SK-N-SH treated with all-trans-retinoic acid at 6 μM for 48 hours (cell line): ENCODE data around the gene COL6A1.

Experiments
- ATAC-seq: fragments of 200-7000 bp; cut with Tn5 transposase; 3 replicates; pipeline ENCODE4 v1.9.1; 2020; ENCODE audit warnings: mild to moderate bottlenecking, moderate library complexity
- BACH2 ChIP-seq: fragments of 250-450 bp; sonication (Bioruptor Pico); IDR thresholded peaks from 2 replicates; pipeline ENCODE4 v1.9.0; 2021; ENCODE audit warnings: mild to moderate bottlenecking, borderline replicate concordance
- CSDC2 ChIP-seq: fragments of 250-450 bp; sonication (Bioruptor Pico); IDR thresholded peaks from 2 replicates; pipeline ENCODE4 v1.5.0; 2020; ENCODE audit warnings: mild to moderate bottlenecking, moderate library complexity
- ESRRG ChIP-seq: fragments of 250-450 bp; sonication (Bioruptor Pico); IDR thresholded peaks from 2 replicates; pipeline ENCODE4 v1.6.1; 2021; ENCODE audit warnings: mild to moderate bottlenecking
- GLIS3 ChIP-seq: fragments of 250-450 bp; sonication (Bioruptor Pico); IDR thresholded peaks from 2 replicates; pipeline ENCODE4 v1.5.0; 2020; ENCODE audit warnings: mild to moderate bottlenecking, moderate library complexity
- ISL1 ChIP-seq: fragments of 250-450 bp; sonication (Bioruptor Pico); IDR thresholded peaks from 2 replicates; pipeline ENCODE4 v2.1.2; 2022; ENCODE audit warnings: mild to moderate bottlenecking, moderate library complexity
- OSR1 ChIP-seq: fragments of 250-450 bp; sonication (Bioruptor Pico); IDR thresholded peaks from 2 replicates; pipeline ENCODE4 v1.8.0; 2022; ENCODE audit warnings: moderate library complexity, mild to moderate bottlenecking, inconsistent platforms
- RARB ChIP-seq: fragments of 250-450 bp; sonication (Bioruptor Pico); IDR thresholded peaks from 2 replicates; pipeline ENCODE4 v1.8.0; 2021; ENCODE audit warnings: mild to moderate bottlenecking, moderate library complexity
- SNAI2 ChIP-seq: fragments of 250-450 bp; sonication (Bioruptor Pico); IDR thresholded peaks from 2 replicates; pipeline ENCODE4 v1.5.0; 2020; ENCODE audit warnings: mild to moderate bottlenecking, moderate library complexity
- TCF4 ChIP-seq: fragments of 250-450 bp; sonication (Bioruptor Pico); IDR thresholded peaks from 2 replicates; pipeline ENCODE4 v1.8.0; 2021; ENCODE audit warnings: mild to moderate bottlenecking, moderate library complexity, borderline replicate concordance
- TOX ChIP-seq: fragments of 250-450 bp; sonication (Bioruptor Pico); IDR thresholded peaks from 2 replicates; pipeline ENCODE4 v1.8.0; 2021; ENCODE audit warnings: mild to moderate bottlenecking, moderate library complexity, borderline replicate concordance
- ZFP3 ChIP-seq: fragments of 250-450 bp; sonication (Bioruptor Pico); IDR thresholded peaks from 2 replicates; pipeline ENCODE4 v1.5.0; 2020; ENCODE audit warnings: mild to moderate bottlenecking, moderate library complexity
- ZFP30 ChIP-seq: fragments of 450-650 bp; formaldehyde crosslinking; IDR thresholded peaks from 2 replicates; pipeline ENCODE4 v1.5.0; 2022; ENCODE audit warnings: mild to moderate bottlenecking, moderate library complexity
- ZNF565 ChIP-seq: fragments of 450-650 bp; formaldehyde crosslinking; conservative IDR thresholded peaks from 2 replicates; pipeline ENCODE4 v1.5.0; 2020; ENCODE audit warnings: low read depth, mild to moderate bottlenecking, moderate library complexity
- ZNF70 ChIP-seq: fragments of 450-650 bp; formaldehyde crosslinking; IDR thresholded peaks from 2 replicates; pipeline ENCODE4 v1.5.0; 2020; ENCODE audit warnings: mild to moderate bottlenecking, moderate library complexity
- ZNF8 ChIP-seq: fragments of 450-650 bp; formaldehyde crosslinking; IDR thresholded peaks from 2 replicates; pipeline ENCODE4 v1.5.0; 2020; ENCODE audit warnings: mild to moderate bottlenecking, moderate library complexity
- TF ChIP-seq, protein P1 (sequence below): fragments of 250-450 bp; sonication (Bioruptor Pico); IDR thresholded peaks from 2 replicates; pipeline ENCODE4 v1.8.0; 2020; ENCODE audit warnings: mild to moderate bottlenecking, moderate library complexity, borderline replicate concordance
- TF ChIP-seq, protein P2 (sequence below): fragments of 250-450 bp; sonication (Bioruptor Pico); IDR thresholded peaks from 2 replicates; pipeline ENCODE4 v1.5.0; 2020; ENCODE audit warnings: mild to moderate bottlenecking, moderate library complexity
- TF ChIP-seq, protein P3 (sequence below): fragments of 250-450 bp; sonication (Bioruptor Pico); IDR thresholded peaks from 2 replicates; pipeline ENCODE4 v1.8.0; 2021; ENCODE audit warnings: low read depth, mild to moderate bottlenecking, moderate library complexity, borderline replicate concordance
- TF ChIP-seq, protein P4 (sequence below): fragments of 250-450 bp; sonication (Bioruptor Pico); IDR thresholded peaks from 2 replicates; pipeline ENCODE4 v1.5.1; 2021; ENCODE audit warnings: mild to moderate bottlenecking, moderate library complexity
- TF ChIP-seq, protein P5 (sequence below): fragments of 250-450 bp; sonication (Bioruptor Pico); IDR thresholded peaks from 2 replicates; pipeline ENCODE4 v1.5.1; 2020; ENCODE audit warnings: low read depth, mild to moderate bottlenecking, moderate library complexity

The COL6A1 gene

DNA sequence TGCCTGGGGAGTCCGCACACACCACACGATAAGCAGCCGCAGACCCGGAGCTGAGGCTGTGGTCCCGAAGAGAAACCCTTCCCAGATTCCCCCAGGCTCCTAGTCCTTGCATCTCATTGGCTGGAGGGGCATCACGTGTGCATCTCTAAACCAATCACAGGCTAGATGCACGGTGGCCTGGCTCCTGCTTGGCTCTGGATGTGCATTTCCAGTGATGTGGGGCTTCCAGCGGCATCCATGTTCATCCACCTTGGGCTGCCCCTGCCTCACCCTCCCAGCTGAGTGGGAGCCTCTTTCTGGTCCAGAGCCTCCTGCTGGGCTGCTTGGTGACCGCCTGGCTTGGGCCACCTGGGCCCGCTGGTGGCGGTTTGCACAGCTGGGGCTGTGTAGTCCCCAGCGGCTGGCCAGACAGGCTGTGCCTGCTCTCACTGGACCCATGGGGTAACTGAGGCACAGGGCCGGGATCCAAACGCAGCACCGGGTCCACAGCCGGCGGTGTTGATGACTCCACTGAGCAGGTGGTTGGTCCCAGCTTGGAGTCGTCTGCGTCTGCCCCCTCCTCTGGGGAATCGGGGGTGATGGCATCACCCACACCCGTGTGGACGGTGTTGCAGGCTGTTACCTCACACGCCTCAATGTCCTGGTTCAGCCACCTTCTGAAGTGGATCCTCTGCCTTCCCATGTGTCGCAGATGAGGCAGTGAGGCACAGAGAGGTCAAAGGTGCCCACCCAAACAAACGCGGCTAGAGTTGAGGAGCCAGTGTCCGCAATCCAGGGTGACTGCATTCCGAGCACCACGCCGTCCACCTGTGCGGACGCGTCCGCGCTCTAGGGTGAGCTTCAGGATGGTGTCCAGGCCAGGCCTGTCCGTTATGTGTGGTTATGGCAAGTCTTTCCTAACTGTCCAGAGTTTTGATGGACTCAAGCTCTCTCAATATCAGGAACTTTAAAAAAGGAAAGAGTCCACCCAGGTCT lies 41.3 kb downstream of the COL6A1 start:
- TF ChIP-seq, protein P1, sequence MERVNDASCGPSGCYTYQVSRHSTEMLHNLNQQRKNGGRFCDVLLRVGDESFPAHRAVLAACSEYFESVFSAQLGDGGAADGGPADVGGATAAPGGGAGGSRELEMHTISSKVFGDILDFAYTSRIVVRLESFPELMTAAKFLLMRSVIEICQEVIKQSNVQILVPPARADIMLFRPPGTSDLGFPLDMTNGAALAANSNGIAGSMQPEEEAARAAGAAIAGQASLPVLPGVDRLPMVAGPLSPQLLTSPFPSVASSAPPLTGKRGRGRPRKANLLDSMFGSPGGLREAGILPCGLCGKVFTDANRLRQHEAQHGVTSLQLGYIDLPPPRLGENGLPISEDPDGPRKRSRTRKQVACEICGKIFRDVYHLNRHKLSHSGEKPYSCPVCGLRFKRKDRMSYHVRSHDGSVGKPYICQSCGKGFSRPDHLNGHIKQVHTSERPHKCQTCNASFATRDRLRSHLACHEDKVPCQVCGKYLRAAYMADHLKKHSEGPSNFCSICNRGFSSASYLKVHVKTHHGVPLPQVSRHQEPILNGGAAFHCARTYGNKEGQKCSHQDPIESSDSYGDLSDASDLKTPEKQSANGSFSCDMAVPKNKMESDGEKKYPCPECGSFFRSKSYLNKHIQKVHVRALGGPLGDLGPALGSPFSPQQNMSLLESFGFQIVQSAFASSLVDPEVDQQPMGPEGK: no peak
- TF ChIP-seq ZNF8 (no peak), ZFP30 (CRISPR knock-in tag) (no peak), GLIS3 (CRISPR knock-in tag) (no peak), CSDC2 (CRISPR knock-in tag) (no peak), TCF4 (CRISPR knock-in tag) (no peak), OSR1 (CRISPR knock-in tag) (no peak), SNAI2 (no peak), RARB (CRISPR knock-in tag) (no peak), ZFP3 (CRISPR knock-in tag) (no peak), TOX (CRISPR knock-in tag) (no peak), ISL1 (no peak), ZNF565 (no peak), BACH2 (no peak)
- TF ChIP-seq, protein P2, sequence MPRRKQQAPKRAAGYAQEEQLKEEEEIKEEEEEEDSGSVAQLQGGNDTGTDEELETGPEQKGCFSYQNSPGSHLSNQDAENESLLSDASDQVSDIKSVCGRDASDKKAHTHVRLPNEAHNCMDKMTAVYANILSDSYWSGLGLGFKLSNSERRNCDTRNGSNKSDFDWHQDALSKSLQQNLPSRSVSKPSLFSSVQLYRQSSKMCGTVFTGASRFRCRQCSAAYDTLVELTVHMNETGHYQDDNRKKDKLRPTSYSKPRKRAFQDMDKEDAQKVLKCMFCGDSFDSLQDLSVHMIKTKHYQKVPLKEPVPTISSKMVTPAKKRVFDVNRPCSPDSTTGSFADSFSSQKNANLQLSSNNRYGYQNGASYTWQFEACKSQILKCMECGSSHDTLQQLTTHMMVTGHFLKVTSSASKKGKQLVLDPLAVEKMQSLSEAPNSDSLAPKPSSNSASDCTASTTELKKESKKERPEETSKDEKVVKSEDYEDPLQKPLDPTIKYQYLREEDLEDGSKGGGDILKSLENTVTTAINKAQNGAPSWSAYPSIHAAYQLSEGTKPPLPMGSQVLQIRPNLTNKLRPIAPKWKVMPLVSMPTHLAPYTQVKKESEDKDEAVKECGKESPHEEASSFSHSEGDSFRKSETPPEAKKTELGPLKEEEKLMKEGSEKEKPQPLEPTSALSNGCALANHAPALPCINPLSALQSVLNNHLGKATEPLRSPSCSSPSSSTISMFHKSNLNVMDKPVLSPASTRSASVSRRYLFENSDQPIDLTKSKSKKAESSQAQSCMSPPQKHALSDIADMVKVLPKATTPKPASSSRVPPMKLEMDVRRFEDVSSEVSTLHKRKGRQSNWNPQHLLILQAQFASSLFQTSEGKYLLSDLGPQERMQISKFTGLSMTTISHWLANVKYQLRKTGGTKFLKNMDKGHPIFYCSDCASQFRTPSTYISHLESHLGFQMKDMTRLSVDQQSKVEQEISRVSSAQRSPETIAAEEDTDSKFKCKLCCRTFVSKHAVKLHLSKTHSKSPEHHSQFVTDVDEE: no peak
- TF ChIP-seq, protein P3, sequence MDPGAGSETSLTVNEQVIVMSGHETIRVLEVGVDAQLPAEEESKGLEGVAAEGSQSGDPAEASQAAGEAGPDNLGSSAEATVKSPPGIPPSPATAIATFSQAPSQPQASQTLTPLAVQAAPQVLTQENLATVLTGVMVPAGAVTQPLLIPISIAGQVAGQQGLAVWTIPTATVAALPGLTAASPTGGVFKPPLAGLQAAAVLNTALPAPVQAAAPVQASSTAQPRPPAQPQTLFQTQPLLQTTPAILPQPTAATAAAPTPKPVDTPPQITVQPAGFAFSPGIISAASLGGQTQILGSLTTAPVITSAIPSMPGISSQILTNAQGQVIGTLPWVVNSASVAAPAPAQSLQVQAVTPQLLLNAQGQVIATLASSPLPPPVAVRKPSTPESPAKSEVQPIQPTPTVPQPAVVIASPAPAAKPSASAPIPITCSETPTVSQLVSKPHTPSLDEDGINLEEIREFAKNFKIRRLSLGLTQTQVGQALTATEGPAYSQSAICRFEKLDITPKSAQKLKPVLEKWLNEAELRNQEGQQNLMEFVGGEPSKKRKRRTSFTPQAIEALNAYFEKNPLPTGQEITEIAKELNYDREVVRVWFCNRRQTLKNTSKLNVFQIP (CRISPR knock-in tag): no peak
- TF ChIP-seq, protein P4, sequence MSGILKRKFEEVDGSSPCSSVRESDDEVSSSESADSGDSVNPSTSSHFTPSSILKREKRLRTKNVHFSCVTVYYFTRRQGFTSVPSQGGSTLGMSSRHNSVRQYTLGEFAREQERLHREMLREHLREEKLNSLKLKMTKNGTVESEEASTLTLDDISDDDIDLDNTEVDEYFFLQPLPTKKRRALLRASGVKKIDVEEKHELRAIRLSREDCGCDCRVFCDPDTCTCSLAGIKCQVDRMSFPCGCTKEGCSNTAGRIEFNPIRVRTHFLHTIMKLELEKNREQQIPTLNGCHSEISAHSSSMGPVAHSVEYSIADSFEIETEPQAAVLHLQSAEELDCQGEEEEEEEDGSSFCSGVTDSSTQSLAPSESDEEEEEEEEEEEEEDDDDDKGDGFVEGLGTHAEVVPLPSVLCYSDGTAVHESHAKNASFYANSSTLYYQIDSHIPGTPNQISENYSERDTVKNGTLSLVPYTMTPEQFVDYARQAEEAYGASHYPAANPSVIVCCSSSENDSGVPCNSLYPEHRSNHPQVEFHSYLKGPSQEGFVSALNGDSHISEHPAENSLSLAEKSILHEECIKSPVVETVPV (CRISPR knock-in tag): no peak
- TF ChIP-seq, all 23 proteins: peak for 0
- ATAC-seq: no peak; the same call in 2 of the 3 replicates

DNA sequence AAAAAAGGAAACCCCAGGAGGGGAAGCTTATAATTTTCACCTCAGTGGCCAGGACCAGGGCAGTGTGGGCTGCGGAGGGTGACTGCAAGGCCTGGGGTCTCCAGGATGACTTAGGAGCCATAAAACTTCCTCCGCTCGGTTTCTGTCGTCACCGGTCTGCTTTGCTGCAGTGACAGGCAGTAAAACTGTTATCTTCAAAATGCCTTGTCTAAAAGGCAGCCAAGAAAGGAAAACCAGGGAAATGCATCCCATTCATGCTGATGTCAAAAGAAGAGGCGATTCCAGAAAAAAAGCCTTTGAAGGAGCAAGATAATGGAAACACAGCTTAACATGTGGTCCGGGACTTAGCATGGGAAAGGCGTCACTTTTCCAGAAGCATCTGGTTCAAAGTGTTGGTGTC lies 42.0 kb downstream of the COL6A1 start:
- ATAC-seq: no peak
- no peak for TF ChIP-seq ZFP3 (CRISPR knock-in tag)
- TF ChIP-seq ESRRG (CRISPR knock-in tag): no peak
- TF ChIP-seq, protein P3 (CRISPR knock-in tag): no peak
- TF ChIP-seq, protein P5, sequence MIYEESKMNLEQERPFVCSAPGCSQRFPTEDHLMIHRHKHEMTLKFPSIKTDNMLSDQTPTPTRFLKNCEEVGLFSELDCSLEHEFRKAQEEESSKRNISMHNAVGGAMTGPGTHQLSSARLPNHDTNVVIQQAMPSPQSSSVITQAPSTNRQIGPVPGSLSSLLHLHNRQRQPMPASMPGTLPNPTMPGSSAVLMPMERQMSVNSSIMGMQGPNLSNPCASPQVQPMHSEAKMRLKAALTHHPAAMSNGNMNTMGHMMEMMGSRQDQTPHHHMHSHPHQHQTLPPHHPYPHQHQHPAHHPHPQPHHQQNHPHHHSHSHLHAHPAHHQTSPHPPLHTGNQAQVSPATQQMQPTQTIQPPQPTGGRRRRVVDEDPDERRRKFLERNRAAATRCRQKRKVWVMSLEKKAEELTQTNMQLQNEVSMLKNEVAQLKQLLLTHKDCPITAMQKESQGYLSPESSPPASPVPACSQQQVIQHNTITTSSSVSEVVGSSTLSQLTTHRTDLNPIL (CRISPR knock-in tag): no peak
- no peak for TF ChIP-seq BACH2
- no peak for TF ChIP-seq OSR1 (CRISPR knock-in tag)
- no peak for TF ChIP-seq ZNF565
- TF ChIP-seq ZNF70 (CRISPR knock-in tag): no peak
- TF ChIP-seq, protein P2: no peak
- TF ChIP-seq TOX (CRISPR knock-in tag): no peak
- TF ChIP-seq CSDC2 (CRISPR knock-in tag): no peak
- TF ChIP-seq GLIS3 (CRISPR knock-in tag): no peak
